ENCODE results near the gene CCNG2. TPM values are rescaled to one million over a fixed set of nuclear protein-coding genes. Genes with fewer than 3 reads are reported as not detected.

The CCNG2 gene
- total RNA-seq, 1 experiment from 2014 or later = 34.1 TPM

GRCh38 chr4:77126809-77127208 lies 30.2 kb upstream of the CCNG2 start:
- no peaks in the 10 kb centered on the region for H3K4me1 ChIP-seq (ENCODE audit: control insufficient read depth in 1 of 2, insufficient read depth in 2 of 2, low read length in 2 of 2)
- no peak overlapping the region for H2AFZ ChIP-seq (ENCODE audit: low read depth, low read length, poor library complexity, severe bottlenecking)
- H3K4me3 ChIP-seq (replicated peaks in 1 of 2; ENCODE audit: low read depth in 1 of 2, low read length in 2 of 2) = no peak overlapping the region
- no peak overlapping the region for H3K4me2 ChIP-seq (ENCODE audit: low read length)
- no peaks in the 10 kb centered on the region for H3K9me3 ChIP-seq (ENCODE audit: control insufficient read depth in 1 of 2, insufficient read depth in 1 of 2, low read depth in 1 of 2, low read length in 2 of 2)
- ChIA-PET POLR2A (no interaction called here), CTCF (no interaction called here), RAD21 (ENCODE audit: low non-redundant PET in 1 of 2, low total read pairs in 2 of 2, uncharacterized antibody in 2 of 2, unreplicated experiment in 2 of 2) (no interaction called here)
- no peaks in the 10 kb centered on the region for H3K36me3 ChIP-seq (ENCODE audit: control insufficient read depth in 1 of 2, insufficient read depth in 2 of 2, low read length in 2 of 2)
- TF ChIP-seq REST (IDR thresholded peaks at IDR 0.05; ENCODE audit: low read depth) (no peak), FOSL1 (IDR thresholded peaks at IDR 0.05; ENCODE audit: low read depth) (no peak)
- no peaks in the 10 kb centered on the region for H4K20me1 ChIP-seq (ENCODE audit: insufficient read depth)
- no peak overlapping the region for H3K27ac ChIP-seq (ENCODE audit: low read depth, low read length)
- no peaks in the 10 kb centered on the region for H3K27me3 ChIP-seq (ENCODE audit: insufficient read depth, low read length)
- H3K79me2 ChIP-seq (ENCODE audit: insufficient read depth, low read length) = no peaks in the 10 kb centered on the region
- no TSS peak for BruUV-seq (replicated peaks)
- intact Hi-C loops (cut with micrococcal nuclease) = no loop called here
- no peaks in the 10 kb centered on the region for H3K9me2 ChIP-seq (ENCODE audit: insufficient read depth)
- ATAC-seq = no peak
- no peak overlapping the region for H3K9ac ChIP-seq (ENCODE audit: low read length)
- DNase-seq (ENCODE audit: low read depth, low spot score) = no peak

- no peaks in the 10 kb centered on the region for H3K9me3 ChIP-seq (ENCODE audit: control insufficient read depth in 1 of 2, insufficient read depth in 1 of 2, low read depth in 1 of 2, low read length in 2 of 2)
- no peak overlapping the region for H3K4me2 ChIP-seq (ENCODE audit: low read length)
- H3K79me2 ChIP-seq (ENCODE audit: insufficient read depth, low read length) = no peaks in the 10 kb centered on the region
- H3K9ac ChIP-seq (ENCODE audit: low read length) = no peak overlapping the region
- intact Hi-C loops (cut with micrococcal nuclease) = no loop called here
- no peaks in the 10 kb centered on the region for H3K36me3 ChIP-seq (ENCODE audit: control insufficient read depth in 1 of 2, insufficient read depth in 2 of 2, low read length in 2 of 2)
- H2AFZ ChIP-seq (ENCODE audit: low read depth, low read length, poor library complexity, severe bottlenecking) = no peak overlapping the region
- DNase-seq (ENCODE audit: low read depth, low spot score) = no peak
- RAD21 ChIA-PET (ENCODE audit: low non-redundant PET in 1 of 2, low total read pairs in 2 of 2, uncharacterized antibody in 2 of 2, unreplicated experiment in 2 of 2) = no interaction called here
- no peaks in the 10 kb centered on the region for H3K9me2 ChIP-seq (ENCODE audit: insufficient read depth)
- no peak for ATAC-seq
- BruUV-seq (replicated peaks) = no TSS peak
- CTCF ChIA-PET = no interaction called here
- no peaks in the 10 kb centered on the region for H4K20me1 ChIP-seq (ENCODE audit: insufficient read depth)
- H3K27me3 ChIP-seq (ENCODE audit: insufficient read depth, low read length) = no peaks in the 10 kb centered on the region
- no peak overlapping the region for H3K4me3 ChIP-seq (replicated peaks in 1 of 2; ENCODE audit: low read depth in 1 of 2, low read length in 2 of 2)
- TF ChIP-seq EZH2phosphoT487 (IDR thresholded peaks at IDR 0.05; ENCODE audit: borderline replicate concordance) (no peak), ZNF274 (IDR thresholded peaks at IDR 0.05; ENCODE audit: low read depth, low read length) (no peak), ZBTB33 (IDR thresholded peaks at IDR 0.05; ENCODE audit: extremely low read depth, insufficient replicate concordance, low read length) (no peak), YY1 (IDR thresholded peaks at IDR 0.05; ENCODE audit: extremely low read depth, insufficient replicate concordance, low read depth, low read length) (no peak), ELF1 (IDR thresholded peaks at IDR 0.05; ENCODE audit: borderline replicate concordance, low read depth) (no peak), SIN3A (IDR thresholded peaks at IDR 0.05; ENCODE audit: low read depth) (no peak), TCF7L2 (IDR thresholded peaks at IDR 0.05; ENCODE audit: borderline replicate concordance, extremely low read depth, insufficient read depth, insufficient read length) (no peak)
- POLR2A ChIA-PET = no interaction called here
- no peaks in the 10 kb centered on the region for H3K4me1 ChIP-seq (ENCODE audit: control insufficient read depth in 1 of 2, insufficient read depth in 2 of 2, low read length in 2 of 2)
- no peak overlapping the region for H3K27ac ChIP-seq (ENCODE audit: low read depth, low read length)
Observed at GRCh38 chr4:77127215-77127614, 29.8 kb upstream of the CCNG2 start.
